ENCODE measurements around the gene SOCS1. TPM values are rescaled to one million over a fixed set of nuclear protein-coding genes. Genes with fewer than 3 reads are reported as not detected.
A peak's percentile ranks its signal among the peaks of the same experiment; 100 is the strongest.

The SOCS1 gene
- total and polyA plus RNA-seq, 9 of the 15 experiments (the other 6 are each of a cell fraction or from before 2014, with no cell fraction given), result 0.04 to 7.5 (median 2.3) TPM

DNA sequence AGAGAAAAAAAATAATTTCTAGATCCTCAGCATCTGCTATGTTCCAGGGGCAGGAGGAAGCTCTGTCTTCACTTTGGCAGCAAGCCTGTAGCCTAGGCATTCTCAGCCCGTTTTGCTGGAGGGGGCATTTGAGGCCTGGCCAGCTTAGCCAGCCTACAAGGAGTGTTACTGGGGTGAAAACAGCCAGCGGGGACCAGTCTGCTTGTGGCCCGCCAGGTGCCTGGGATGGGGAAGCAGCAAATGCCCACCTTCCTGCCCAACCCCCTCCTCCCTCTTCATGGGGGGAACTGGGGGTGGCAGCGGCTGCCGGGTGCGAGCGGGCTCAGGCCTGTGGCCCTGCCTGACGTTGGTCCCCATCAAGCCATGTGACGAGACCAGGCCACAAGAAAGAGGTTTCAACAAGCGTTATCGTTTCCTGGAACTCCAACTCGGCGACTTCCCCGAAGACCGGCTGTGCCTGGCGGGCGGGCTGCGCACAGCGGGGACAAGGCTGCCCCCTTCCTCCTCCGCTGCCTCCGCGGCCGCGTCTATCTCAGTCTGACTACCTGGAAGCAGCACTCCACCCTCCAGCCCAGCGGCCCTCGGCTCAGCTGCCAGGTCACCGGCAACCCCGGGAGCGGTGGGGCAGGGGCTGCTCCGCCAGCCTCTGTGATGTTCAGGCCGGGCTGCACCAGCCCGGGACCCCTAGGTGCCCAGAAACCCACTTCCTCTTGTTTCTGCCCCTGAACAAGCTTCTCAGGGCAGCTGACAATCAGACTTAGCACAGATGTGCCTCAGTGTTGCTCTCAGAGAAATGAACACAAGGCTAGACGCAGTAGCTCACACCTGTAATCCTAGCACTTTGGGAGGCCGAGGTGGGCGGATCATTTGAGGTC is 22.9 kb downstream of the SOCS1 start (continued):
- TF ChIP-seq FOXO4 (CRISPR knock-in tag; IDR thresholded peaks at IDR 0.05) (0 out of 2 replicates have a peak, but pooled peaks have one; percentile 40), SREBF2 (CRISPR knock-in tag; IDR thresholded peaks at IDR 0.05) (no peak), ZNF133 (CRISPR knock-in tag; IDR thresholded peaks at IDR 0.05) (peak; percentile 42; the same call in 1 of the 2 replicates), EWSR1 (IDR thresholded peaks at IDR 0.05; ENCODE audit: borderline replicate concordance, low read depth, partially characterized antibody) (no peak), GTF3C2 (IDR thresholded peaks at IDR 0.05; ENCODE audit: borderline replicate concordance, extremely low read depth, insufficient read length) (no peak), BCOR (IDR thresholded peaks at IDR 0.05) (peak; percentile 61), POLR3G (IDR thresholded peaks at IDR 0.05; ENCODE audit: extremely low read depth, insufficient read length, insufficient replicate concordance) (no peak), KDM5B (IDR thresholded peaks at IDR 0.05; ENCODE audit: insufficient replicate concordance, low read depth, low read length) (peak; percentile 44), GTF2A2 (tag; IDR thresholded peaks at IDR 0.05) (peak; percentile 72; the same call in 1 of the 2 replicates), BRF1 (IDR thresholded peaks at IDR 0.05; ENCODE audit: borderline replicate concordance, extremely low read depth, insufficient read length) (no peak), ZNF766 (CRISPR knock-in tag; conservative IDR thresholded peaks at IDR 0.05) (peak; percentile 100), RBM34 (IDR thresholded peaks at IDR 0.05; ENCODE audit: borderline replicate concordance, insufficient read depth, low read length) (no peak), DACH1 (IDR thresholded peaks at IDR 0.05; ENCODE audit: partially characterized antibody) (peak; percentile 68), SRSF9 (IDR thresholded peaks at IDR 0.05; ENCODE audit: borderline replicate concordance, low read depth, low read length) (no peak), ARHGAP35 (IDR thresholded peaks at IDR 0.05; ENCODE audit: partially characterized antibody) (no peak), TAF7 (tag; IDR thresholded peaks at IDR 0.05) (peak; percentile 22; the same call in 1 of the 2 replicates), E2F3 (CRISPR knock-in tag; IDR thresholded peaks at IDR 0.05) (peak; percentile 51; the same call in 1 of the 2 replicates)
- TF ChIP-seq, protein P1, sequence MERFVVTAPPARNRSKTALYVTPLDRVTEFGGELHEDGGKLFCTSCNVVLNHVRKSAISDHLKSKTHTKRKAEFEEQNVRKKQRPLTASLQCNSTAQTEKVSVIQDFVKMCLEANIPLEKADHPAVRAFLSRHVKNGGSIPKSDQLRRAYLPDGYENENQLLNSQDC (CRISPR knock-in tag; IDR thresholded peaks at IDR 0.05), result no peak
- TF ChIP-seq, protein P2, sequence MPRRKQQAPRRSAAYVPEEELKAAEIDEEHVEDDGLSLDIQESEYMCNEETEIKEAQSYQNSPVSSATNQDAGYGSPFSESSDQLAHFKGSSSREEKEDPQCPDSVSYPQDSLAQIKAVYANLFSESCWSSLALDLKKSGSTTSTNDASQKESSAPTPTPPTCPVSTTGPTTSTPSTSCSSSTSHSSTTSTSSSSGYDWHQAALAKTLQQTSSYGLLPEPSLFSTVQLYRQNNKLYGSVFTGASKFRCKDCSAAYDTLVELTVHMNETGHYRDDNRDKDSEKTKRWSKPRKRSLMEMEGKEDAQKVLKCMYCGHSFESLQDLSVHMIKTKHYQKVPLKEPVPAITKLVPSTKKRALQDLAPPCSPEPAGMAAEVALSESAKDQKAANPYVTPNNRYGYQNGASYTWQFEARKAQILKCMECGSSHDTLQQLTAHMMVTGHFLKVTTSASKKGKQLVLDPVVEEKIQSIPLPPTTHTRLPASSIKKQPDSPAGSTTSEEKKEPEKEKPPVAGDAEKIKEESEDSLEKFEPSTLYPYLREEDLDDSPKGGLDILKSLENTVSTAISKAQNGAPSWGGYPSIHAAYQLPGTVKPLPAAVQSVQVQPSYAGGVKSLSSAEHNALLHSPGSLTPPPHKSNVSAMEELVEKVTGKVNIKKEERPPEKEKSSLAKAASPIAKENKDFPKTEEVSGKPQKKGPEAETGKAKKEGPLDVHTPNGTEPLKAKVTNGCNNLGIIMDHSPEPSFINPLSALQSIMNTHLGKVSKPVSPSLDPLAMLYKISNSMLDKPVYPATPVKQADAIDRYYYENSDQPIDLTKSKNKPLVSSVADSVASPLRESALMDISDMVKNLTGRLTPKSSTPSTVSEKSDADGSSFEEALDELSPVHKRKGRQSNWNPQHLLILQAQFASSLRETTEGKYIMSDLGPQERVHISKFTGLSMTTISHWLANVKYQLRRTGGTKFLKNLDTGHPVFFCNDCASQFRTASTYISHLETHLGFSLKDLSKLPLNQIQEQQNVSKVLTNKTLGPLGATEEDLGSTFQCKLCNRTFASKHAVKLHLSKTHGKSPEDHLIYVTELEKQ (CRISPR knock-in tag; IDR thresholded peaks at IDR 0.05), result peak; percentile 75; the same call in 1 of the 2 replicates

All from K562 (cell line).